HG03175 (cell line): ENCODE measurements around the gene MRPL2.
"Not testable (repeated sequence)": the region's sequence is repeated elsewhere in the genome, so short reads cannot be mapped to it uniquely, and the experiment has no call there.

Experiments
- ATAC-seq: cut with Tn5 transposase; IDR thresholded peaks from one replicate; pipeline ENCODE4 v1.9.1; 2021; ENCODE audit warnings: mild to moderate bottlenecking, moderate library complexity; ENCODE audit not compliant: unreplicated experiment

The MRPL2 gene

GRCh38 chr6:43082806-43083655 lies 23.8 kb upstream of the MRPL2 start:
- ATAC-seq = no peak

GRCh38 chr6:43081922-43082321 lies 22.7 kb upstream of the MRPL2 start:
- not testable (repeated sequence) for ATAC-seq

DNA sequence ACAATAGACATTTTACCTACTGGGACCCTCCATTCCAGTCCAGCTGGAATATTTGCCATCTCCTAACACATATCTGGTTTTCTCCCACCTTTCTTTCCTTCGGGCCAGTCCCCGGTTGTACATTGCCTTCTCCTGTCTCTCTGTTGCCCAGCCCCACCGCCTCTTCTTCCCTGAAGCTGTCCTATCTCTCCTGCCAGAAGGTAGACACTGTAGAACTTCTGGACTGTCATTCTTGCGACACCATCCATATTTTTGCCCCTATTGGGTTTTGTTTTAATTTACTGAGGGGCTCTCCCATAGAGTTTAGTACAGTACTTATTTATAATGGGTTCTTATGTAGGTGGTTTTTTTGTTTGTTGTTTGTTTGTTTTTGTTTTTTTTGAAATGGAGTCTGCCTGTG lies 21.8 kb upstream of the MRPL2 start:
- ATAC-seq = no peak

GRCh38 chr6:43078691-43079090 lies 19.5 kb upstream of the MRPL2 start:
- ATAC-seq = no peak

DNA sequence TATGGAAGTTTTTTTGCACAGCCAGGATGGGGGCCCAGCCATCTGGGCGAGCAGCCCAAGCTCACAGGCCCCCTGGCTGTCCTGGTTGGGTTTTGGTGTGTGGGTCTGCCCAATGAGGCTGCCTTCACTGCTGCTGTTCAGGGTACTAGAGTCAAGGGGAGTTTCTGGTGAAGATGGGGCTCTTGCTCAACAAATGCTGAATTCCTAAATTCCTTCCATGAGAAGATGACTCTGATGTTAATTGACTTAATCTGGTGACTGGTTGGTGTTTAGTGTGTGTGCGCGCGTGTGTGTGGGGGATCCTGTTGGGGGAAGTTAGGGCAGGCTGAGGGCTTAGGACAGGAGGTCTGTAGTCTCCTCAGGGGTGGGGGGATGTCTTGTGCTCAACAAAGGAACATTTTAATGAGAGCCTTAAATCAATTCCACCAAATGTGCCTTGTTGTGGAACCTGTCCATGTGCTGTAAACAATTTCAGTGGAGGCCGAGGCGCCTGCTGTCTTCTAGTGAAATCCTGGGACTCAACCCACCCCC lies 18.8 kb upstream of the MRPL2 start:
- ATAC-seq = no peak

DNA sequence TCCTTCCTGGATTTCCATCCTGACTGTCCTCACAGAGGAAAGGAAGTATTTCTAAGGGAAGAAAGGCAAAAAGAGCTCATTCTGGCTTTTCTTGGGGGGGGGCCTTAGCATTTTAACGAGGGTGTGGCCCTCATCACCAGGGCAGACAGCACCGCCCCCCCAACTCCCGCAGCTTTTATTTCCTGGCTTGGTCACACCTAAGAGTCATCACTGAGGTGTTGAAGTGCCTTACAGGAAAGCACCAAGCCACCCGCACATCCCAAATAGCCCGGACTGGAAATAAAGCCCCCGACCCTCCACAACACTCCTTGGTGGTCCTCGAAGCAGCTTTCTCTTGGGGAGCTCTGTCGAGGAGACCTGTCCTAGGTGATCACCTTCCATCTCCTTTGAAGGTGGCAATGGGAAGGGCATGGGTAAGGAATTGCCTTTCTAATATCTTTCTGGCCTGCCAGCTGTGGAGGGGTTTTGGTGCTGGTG lies 18.1 kb upstream of the MRPL2 start:
- no peak for ATAC-seq

GRCh38 chr6:43076464-43077332 lies 17.5 kb upstream of the MRPL2 start:
- no peak for ATAC-seq

DNA sequence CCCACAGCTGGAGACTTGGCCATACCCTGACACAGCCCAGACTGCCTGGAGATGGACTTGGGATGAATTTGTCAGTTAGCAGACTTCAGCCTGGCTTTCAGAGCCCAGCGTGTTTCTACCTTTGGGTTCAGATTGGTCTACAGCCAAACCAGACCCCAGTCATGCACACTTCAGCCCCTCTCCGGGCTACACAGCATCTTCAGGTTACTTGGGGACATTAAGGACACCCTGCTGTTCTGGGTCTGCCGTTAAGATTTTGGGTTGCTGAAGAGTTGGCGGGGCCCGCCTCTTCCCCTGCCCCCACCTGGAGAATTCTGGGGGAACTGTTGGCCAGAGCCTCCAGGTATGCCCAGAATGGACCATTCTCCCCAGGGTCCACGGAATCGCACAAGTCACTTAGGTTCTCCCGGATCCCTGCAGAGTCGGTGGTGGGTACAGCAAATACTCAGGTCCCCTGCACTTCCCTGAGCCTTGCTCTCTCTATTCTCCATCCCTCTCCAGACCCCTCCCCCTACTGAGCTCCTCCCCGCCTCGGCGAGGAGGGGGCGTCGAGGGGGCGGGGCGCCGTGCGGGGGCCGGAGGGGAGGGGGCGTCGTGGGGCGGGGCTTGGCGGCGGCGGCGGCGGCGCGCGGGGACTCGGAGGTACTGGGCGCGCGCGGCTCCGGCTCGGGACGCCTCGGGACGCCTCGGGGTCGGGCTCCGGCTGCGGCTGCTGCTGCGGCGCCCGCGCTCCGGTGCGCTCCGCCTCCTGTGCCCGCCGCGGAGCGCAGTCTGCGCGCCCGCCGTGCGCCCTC lies 16.6 kb upstream of the MRPL2 start, which contains the start of gene PTK7:
Gene PTK7 (plus strand): TSS at position 645 of the 794 bp plus-strand sequence. CDS start 175 bp downstream, outside the sequence.
- ATAC-seq = no peak

GRCh38 chr6:43074847-43075669 lies 15.8 kb upstream of the MRPL2 start:
- ATAC-seq = no peak

DNA sequence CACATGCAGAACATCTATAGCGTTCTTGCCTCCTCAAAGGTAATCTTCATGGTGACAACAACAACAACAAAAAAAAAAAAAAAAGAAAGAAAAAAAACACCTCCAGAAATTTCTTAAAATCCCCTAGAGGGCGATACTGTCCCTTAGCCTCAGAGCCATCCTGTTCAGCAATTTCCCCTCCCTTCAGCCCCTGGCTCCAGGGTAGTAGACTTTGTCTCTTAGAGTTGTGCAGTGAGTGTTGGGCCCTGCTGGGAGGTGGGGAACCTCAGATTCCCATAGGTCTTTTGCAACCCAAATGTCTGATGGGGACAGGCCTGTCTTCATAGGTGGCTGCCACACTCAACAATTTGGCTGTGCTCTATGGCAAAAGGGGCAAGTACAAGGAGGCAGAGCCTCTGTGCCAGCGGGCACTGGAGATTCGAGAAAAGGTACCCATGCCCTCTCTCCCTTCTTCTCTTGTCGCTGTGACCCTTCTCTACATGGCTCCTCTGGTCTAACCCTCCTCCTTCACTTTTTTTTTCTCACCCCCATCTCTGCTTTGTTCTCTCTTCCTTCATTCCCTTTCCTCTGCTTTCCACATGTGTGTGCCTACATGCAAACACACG lies 10.9 kb upstream of the MRPL2 start:
- ATAC-seq = no peak

GRCh38 chr6:43062818-43063217 lies 3.6 kb upstream of the MRPL2 start:
- no peak for ATAC-seq

DNA sequence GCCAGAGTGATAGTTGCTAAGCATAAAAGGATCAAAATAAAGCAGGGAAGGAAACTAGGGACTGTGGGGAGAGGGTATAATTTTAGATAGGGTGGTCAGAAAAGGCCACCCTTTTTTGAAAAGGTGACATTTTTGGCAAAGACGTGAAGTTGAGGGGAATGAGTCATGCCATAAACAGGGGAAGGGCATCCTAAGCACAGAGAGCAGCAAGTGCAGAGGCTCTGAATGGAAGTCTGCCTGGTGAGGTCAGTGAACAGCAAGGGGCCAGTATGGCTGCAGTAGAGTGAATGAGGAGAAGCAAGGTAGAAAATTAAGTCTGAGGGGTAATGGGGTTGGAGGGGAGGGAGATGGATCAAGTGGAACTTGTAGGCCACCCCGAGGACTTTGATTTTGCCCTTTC lies 2.6 kb upstream of the MRPL2 start:
- ATAC-seq = no peak

GRCh38 chr6:43060755-43061633 lies 1.8 kb upstream of the MRPL2 start:
- no peak for ATAC-seq

- no peak for ATAC-seq
Measured at GRCh38 chr6:43060034-43060754, 960 bp upstream of the MRPL2 start.

- no peak for ATAC-seq
Measured at GRCh38 chr6:43058531-43058930, 703 bp downstream of the MRPL2 start.

DNA sequence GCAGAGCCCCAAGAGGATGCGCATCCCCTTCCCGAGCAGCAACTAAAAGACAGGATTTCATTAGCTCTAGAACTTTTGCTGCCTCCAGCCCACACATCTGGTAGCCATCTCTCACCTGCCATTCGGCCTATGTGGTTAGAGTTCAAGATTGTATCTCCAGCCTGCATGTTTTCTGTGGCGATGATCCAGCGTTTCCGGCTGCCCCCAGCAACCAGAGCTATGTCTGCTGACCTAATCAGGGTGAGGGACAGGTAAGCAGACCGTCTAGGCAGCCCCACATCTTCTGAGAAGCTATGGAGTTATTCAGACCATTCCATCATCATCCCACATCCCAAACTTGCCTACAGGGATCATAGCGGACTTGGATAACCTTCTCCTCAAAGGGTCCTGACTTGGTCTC lies 3.3 kb downstream of the MRPL2 start:
- no peak for ATAC-seq

DNA sequence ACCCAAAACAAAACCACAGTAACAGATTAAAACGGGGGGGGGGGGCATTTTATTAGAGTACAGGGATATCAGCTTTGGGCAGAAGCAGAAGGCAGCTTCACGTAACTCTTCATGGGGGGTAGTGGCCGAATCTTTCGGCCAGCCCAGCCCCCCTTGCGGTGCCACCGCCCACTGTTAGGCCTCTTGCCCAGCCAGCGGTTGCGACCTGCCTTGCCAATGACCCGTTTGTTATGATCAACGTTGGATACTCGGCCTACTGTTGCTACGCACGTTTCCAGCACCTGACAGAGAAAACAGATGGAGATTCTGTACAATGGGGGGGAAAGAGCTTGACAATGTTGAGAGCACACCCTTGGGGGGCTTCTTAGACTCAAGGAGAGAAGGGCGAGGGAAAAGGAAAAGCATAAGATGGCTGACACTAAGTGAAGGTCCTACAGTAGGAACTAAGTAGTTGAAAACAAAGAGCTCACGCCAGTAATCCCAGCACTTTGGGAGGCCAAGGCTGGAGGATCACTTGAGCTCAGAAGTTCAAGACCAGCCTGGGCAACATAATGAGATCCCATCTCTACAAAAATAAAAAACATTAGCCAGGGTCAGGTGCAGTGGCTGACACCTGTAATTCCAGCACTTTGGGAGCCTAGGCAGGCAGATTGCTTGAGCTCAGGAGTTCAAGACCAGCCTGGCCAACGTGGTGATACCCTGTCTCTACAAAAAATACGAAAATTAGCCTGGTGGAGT lies 4.9 kb downstream of the MRPL2 start:
- ATAC-seq = no peak
